ENCODE data around the gene TMEFF2. TPM values are rescaled to one million over a fixed set of nuclear protein-coding genes. Genes with fewer than 3 reads are reported as not detected.

TMEFF2 gene
- total and polyA plus RNA-seq, 2 of the 8 experiments (the other 6 are each of a cell fraction or from before 2014, with no cell fraction given): 0.91 to 3.7 TPM

DNA sequence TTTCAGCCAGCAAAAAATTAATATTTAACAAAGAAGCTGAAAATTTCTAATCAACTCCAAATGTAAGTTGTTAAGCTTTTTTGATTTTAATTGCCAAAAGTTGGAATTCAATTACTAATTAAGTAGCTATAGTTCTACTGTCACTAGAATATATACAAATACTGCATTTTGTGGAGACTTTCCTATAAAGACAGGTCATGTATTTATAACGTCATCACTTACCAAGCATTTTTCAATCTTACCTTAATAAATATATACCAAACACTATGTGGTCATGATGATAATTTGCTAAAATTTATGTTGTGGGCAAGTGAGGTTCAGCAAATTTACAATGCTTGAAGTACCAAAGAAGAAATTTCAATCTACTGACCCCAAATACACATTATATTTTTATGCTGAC, 24.2 kb upstream of the TMEFF2 start:
- H3K9me3 ChIP-seq (ENCODE audit: insufficient read depth in 2 of 2, low read depth in 1 of 2, low read length in 1 of 2): no peaks in the 10 kb centered on the region
- no peak overlapping the region for H2BK5ac ChIP-seq (ENCODE audit: low read depth, low read length)
- WGBS, 2 experiments (ENCODE audit: extremely low coverage in 1 of 2, insufficient coverage in 1 of 2, insufficient read length in 1 of 2, insufficient replicate concordance in 2 of 2, low coverage in 1 of 2, low lambda C conversion rate in 2 of 2, missing lambda C conversion rate in 1 of 2): 91% methylated on average over 1 of the region's 1 CpG; no CpG with 5 or more reads in 1 of the 2 experiments
- no peak overlapping the region for H4K91ac ChIP-seq (replicated peaks; ENCODE audit: insufficient read length, low read length)
- no peak overlapping the region for H2AK5ac ChIP-seq (ENCODE audit: low read depth, low read length)
- no peaks in the 10 kb centered on the region for H3K79me2 ChIP-seq (ENCODE audit: control insufficient read depth in 1 of 2, insufficient read depth in 2 of 2, low read length in 2 of 2)
- H3K4ac ChIP-seq (replicated peaks; ENCODE audit: insufficient read length, low read depth, low read length): no peak overlapping the region
- H3K4me3 ChIP-seq (ENCODE audit: extremely low read depth in 1 of 4, insufficient read depth in 2 of 4, low read depth in 3 of 4, low read length in 4 of 4): no peak overlapping the region
- H2BK15ac ChIP-seq (ENCODE audit: low read length): no peak overlapping the region
- H4K5ac ChIP-seq (ENCODE audit: insufficient read length, low read depth, low read length): no peak overlapping the region
- no peak overlapping the region for H2BK20ac ChIP-seq (ENCODE audit: low read length)
- no peak overlapping the region for H2AFZ ChIP-seq (ENCODE audit: low read length)
- H3K14ac ChIP-seq (ENCODE audit: insufficient read length): no peak overlapping the region
- peaks cover 0 to 1% of the 10 kb centered on the region in 2 experiments for H4K20me1 ChIP-seq (replicated peaks in 1 of 2; ENCODE audit: control insufficient read depth in 1 of 2, insufficient read depth in 2 of 2, low read length in 2 of 2)
- FAIRE-seq (no peak), DNase-seq (ENCODE audit: low read depth in 1 of 2, low spot score in 2 of 2) (no peak)
- H3K79me1 ChIP-seq (ENCODE audit: low read depth, low read length): no peaks in the 10 kb centered on the region
- H3K23me2 ChIP-seq (ENCODE audit: low read depth, low read length): no peaks in the 10 kb centered on the region
- no peak overlapping the region for H3K9ac ChIP-seq (replicated peaks in 1 of 4; ENCODE audit: extremely low read depth in 1 of 4, low read depth in 3 of 4, low read length in 3 of 4)
- H3K27ac ChIP-seq (ENCODE audit: low read depth, low read length): no peak overlapping the region
- H4K8ac ChIP-seq (ENCODE audit: extremely low read depth, insufficient read depth, low read length): no peak overlapping the region
- H3K18ac ChIP-seq (ENCODE audit: extremely low read depth, low read length): no peak overlapping the region
- ChIA-PET POLR2A (ENCODE audit: partially characterized antibody) (no interaction called here), CTCF (ENCODE audit: partially characterized antibody) (interaction anchor here (0.7 to 1.4 kb wide), 4 partner anchors 12 to 407 kb away, joined by 3 to 5 read pairs (median 4); no protein-coding TSS in a partner anchor)
- H3K36me3 ChIP-seq (ENCODE audit: control insufficient read depth in 2 of 4, insufficient read depth in 4 of 4, low read length in 3 of 4): no peaks in the 10 kb centered on the region
- no peaks in the 10 kb centered on the region for H3K27me3 ChIP-seq (replicated peaks in 1 of 4; ENCODE audit: control insufficient read depth in 3 of 4, extremely low read depth in 1 of 4, insufficient read depth in 3 of 4, low read length in 3 of 4)
- no peak overlapping the region for H2BK120ac ChIP-seq (replicated peaks; ENCODE audit: low read depth, low read length)
- no peaks in the 10 kb centered on the region for H3K4me1 ChIP-seq (replicated peaks in 1 of 4; ENCODE audit: control insufficient read depth in 3 of 4, insufficient read depth in 4 of 4, low read length in 3 of 4)
- H3K56ac ChIP-seq (replicated peaks; ENCODE audit: insufficient read length, low read depth, low read length): no peak overlapping the region
- no peak overlapping the region for H2BK12ac ChIP-seq (ENCODE audit: low read depth, low read length)
- no peak overlapping the region for H3K23ac ChIP-seq (ENCODE audit: insufficient read length)
- no peak overlapping the region for H3K4me2 ChIP-seq (ENCODE audit: insufficient read depth in 1 of 2, low read depth in 2 of 2, low read length in 2 of 2)
- no peak for TF ChIP-seq SIN3A (conservative IDR thresholded peaks at IDR 0.05 in 1 of 2, IDR thresholded peaks at IDR 0.05 in 1 of 2; ENCODE audit: low read depth in 1 of 2, low read length in 2 of 2)
- TF ChIP-seq POU5F1 (IDR thresholded peaks at IDR 0.05; ENCODE audit: low read depth, low read length): no peak
- no peak for TF ChIP-seq HDAC6 (IDR thresholded peaks at IDR 0.05; ENCODE audit: low read depth, low read length)
- TF ChIP-seq POLR2A (IDR thresholded peaks at IDR 0.05; ENCODE audit: control extremely low read depth in 1 of 2, low read depth in 2 of 2, low read length in 2 of 2): no peak
- no peak for TF ChIP-seq CBX8 (IDR thresholded peaks at IDR 0.05; ENCODE audit: borderline replicate concordance, low read depth, low read length)
- TF ChIP-seq CEBPB (IDR thresholded peaks at IDR 0.05; ENCODE audit: low read depth, low read length): no peak
- no peak for TF ChIP-seq HDAC2 (IDR thresholded peaks at IDR 0.05; ENCODE audit: borderline replicate concordance in 1 of 2, low read depth in 2 of 2, low read length in 2 of 2)
- TF ChIP-seq KDM4A (IDR thresholded peaks at IDR 0.05; ENCODE audit: low read depth, low read length, severe bottlenecking): no peak
- TF ChIP-seq NRF1 (IDR thresholded peaks at IDR 0.05; ENCODE audit: low read depth, low read length): no peak
- TF ChIP-seq TCF12 (IDR thresholded peaks at IDR 0.05; ENCODE audit: low read depth, low read length): no peak
- no peak for TF ChIP-seq TAF1 (IDR thresholded peaks at IDR 0.05; ENCODE audit: low read depth, low read length)
- TF ChIP-seq CTBP2 (IDR thresholded peaks at IDR 0.05; ENCODE audit: borderline replicate concordance, insufficient read depth, insufficient read length, low read length): no peak
- TF ChIP-seq GABPA (IDR thresholded peaks at IDR 0.05; ENCODE audit: borderline replicate concordance, insufficient read depth, low read length): no peak
- no peak for TF ChIP-seq CREB1 (IDR thresholded peaks at IDR 0.05)
- no peak for TF ChIP-seq FOSL1 (IDR thresholded peaks at IDR 0.05; ENCODE audit: insufficient read depth, low read depth, low read length)
- TF ChIP-seq SIRT6 (IDR thresholded peaks at IDR 0.05; ENCODE audit: low read length): no peak

Data from H1 (cell line).